Measurements from ENCODE around the gene SAFB.

DNA sequence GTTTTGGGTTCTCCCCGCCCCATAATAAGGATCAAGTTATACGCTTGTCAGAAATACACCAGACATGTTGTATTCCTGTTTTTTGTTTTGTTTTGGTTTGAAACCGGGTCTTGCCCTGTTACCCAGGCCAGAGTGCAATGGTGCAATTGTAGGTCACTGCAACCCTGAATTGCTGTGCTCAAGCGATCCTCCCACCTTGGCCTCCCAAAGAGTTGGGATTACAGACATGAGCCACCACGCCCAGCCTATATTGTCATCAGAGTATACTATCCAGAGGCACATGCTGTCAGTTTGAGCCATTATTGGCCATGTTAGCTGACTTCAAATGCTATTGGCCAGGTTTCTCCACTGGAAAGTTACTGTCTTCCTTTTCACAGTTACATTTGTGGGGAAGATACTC is 9.8 kb downstream of the SAFB start:
- no peak for TF ChIP-seq EZH2 (IDR thresholded peaks at IDR 0.05; ENCODE audit: borderline replicate concordance, low read depth, low read length, severe bottlenecking)
- TF ChIP-seq, protein P1, sequence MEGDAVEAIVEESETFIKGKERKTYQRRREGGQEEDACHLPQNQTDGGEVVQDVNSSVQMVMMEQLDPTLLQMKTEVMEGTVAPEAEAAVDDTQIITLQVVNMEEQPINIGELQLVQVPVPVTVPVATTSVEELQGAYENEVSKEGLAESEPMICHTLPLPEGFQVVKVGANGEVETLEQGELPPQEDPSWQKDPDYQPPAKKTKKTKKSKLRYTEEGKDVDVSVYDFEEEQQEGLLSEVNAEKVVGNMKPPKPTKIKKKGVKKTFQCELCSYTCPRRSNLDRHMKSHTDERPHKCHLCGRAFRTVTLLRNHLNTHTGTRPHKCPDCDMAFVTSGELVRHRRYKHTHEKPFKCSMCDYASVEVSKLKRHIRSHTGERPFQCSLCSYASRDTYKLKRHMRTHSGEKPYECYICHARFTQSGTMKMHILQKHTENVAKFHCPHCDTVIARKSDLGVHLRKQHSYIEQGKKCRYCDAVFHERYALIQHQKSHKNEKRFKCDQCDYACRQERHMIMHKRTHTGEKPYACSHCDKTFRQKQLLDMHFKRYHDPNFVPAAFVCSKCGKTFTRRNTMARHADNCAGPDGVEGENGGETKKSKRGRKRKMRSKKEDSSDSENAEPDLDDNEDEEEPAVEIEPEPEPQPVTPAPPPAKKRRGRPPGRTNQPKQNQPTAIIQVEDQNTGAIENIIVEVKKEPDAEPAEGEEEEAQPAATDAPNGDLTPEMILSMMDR (IDR thresholded peaks at IDR 0.05; ENCODE audit: borderline replicate concordance, extremely low read depth, low read length, poor library complexity, severe bottlenecking): no peak

Data from DND-41 (cell line).